GM13976 (cell line): ENCODE data around the gene KDM4B.

ENCODE experiments used
- DNase-seq: peaks from one replicate; pipeline ENCODE4 v3.0.0; 2012; ENCODE audit warnings: low spot score
- in situ Hi-C: fragments of 300-500 bp; cut with MboI; formaldehyde crosslinking; loops from one replicate; pipeline ENCODE4 v1.12.0; 2022; ENCODE audit warnings: low sequenced_read_pairs, mixed read lengths, inconsistent platforms; ENCODE audit not compliant: unreplicated experiment
- TF ChIP-seq, protein P1 (sequence below): IDR thresholded peaks from 2 replicates; pipeline ENCODE4 v1.5.1; 2012; ENCODE audit warnings: borderline replicate concordance, mild to moderate bottlenecking; ENCODE audit not compliant: insufficient read depth; ENCODE audit errors: extremely low read depth, missing control alignments, control extremely low read depth

Gene KDM4B

DNA sequence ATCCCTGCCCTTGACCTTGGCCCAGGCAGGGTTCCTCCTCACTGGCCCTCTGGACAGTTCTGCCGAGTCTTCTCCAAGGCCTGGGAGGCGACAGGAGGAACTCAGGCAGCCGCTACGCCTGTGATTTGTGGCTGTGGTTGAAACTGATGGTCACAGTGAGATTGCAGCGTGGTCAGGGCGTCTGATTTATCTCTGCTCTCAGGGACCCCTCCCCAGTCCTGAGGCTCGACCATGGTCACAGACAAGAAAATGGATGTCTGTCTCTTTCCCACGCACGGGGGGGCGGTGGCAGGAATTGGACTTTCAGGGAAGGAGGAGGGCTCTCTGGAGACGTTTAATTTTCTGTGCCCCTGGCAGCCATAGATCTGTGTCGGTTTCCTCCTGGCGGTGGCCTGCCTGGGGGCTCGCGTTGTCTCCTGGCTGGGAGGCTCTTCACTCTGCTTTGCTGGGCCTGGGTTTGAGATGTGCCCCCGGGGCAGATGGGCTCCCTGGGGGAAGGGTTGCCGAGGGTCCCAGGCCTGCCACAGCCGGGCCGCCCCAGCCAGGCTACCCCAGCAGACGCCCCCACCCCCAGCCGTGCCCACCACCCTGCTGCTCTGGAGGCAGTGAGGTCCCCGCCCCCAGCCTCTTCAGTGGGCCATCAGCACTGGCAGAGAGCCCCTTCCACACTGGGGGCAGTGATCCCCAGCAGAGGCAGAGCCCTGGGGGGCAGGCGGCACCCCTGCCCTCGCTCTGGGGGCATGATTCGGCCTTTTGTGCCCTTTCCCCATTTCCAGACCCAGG is 167.4 kb downstream of the KDM4B start:
- in situ Hi-C loops, result no loop called here
- TF ChIP-seq, protein P1, sequence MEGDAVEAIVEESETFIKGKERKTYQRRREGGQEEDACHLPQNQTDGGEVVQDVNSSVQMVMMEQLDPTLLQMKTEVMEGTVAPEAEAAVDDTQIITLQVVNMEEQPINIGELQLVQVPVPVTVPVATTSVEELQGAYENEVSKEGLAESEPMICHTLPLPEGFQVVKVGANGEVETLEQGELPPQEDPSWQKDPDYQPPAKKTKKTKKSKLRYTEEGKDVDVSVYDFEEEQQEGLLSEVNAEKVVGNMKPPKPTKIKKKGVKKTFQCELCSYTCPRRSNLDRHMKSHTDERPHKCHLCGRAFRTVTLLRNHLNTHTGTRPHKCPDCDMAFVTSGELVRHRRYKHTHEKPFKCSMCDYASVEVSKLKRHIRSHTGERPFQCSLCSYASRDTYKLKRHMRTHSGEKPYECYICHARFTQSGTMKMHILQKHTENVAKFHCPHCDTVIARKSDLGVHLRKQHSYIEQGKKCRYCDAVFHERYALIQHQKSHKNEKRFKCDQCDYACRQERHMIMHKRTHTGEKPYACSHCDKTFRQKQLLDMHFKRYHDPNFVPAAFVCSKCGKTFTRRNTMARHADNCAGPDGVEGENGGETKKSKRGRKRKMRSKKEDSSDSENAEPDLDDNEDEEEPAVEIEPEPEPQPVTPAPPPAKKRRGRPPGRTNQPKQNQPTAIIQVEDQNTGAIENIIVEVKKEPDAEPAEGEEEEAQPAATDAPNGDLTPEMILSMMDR, result no peak
- DNase-seq, result no peak

- TF ChIP-seq, protein P1, result no peak
- in situ Hi-C loops, result no loop called here
- DNase-seq, result no peak
These were observed 168.2 kb downstream of the KDM4B start for GRCh38 chr19:5137114-5137513.

- TF ChIP-seq, protein P1, result no peak
- no peak for DNase-seq
- in situ Hi-C loops, result no loop called here
These were observed 168.7 kb downstream of the KDM4B start for GRCh38 chr19:5137571-5138124.

GRCh38 chr19:5138606-5139582 is 170.0 kb downstream of the KDM4B start:
- in situ Hi-C loops, result no loop called here
- peak; percentile 88 for DNase-seq
- TF ChIP-seq, protein P1, result peak; percentile 8

DNA sequence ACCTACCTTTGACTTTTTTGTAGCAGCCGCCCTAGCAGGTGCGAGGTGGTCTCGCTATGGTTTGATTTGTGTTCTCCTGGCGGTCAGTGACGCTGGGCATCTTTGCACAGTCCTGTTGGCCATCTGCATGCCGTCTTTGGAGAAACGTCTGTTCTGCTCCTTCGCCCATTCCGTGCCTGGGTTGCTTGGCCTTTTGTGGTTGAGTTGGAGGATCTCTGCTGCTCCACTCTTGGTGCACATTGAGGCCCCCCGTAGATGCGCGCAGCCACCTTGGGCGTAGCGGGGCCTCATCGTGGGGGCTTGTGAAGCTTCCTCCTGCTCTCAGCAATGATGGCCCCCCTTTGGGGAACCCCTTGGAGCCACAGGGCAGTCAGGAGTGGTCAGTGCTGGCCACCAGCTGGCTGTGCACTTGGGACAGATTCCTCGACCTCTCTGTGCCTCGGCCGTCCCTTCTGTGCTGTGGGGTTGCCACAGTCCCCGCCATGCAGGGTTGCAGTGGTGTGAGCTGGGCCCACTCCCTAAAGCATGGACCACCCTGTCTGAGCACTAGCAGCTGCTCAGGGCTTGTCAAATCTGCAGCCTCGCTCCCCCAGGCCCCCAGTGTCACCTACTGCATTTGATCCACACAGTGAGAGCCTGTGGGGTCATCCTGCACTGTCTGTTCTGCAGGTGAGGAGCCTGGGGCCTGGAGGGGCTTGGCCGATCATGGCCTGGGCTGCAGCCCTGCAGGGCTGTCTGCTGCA is 170.8 kb downstream of the KDM4B start:
- in situ Hi-C loops, result no loop called here
- DNase-seq, result no peak
- TF ChIP-seq, protein P1, result no peak
